Osteoblast (primary cell): ENCODE measurements around the gene WNK1. TPM values are rescaled to one million over a fixed set of nuclear protein-coding genes. Genes with fewer than 3 reads are reported as not detected.

Experiments
- DNase-seq: peaks from one replicate; pipeline ENCODE4 v3.0.0; 2011; ENCODE audit warnings: low spot score, mixed read lengths; ENCODE audit not compliant: insufficient read length; ENCODE audit errors: missing footprints
- H2AFZ ChIP-seq: 2 replicates; pipeline ENCODE4 v1.6.0; 2011; ENCODE audit warnings: mild to moderate bottlenecking, low read length
- H3K27ac ChIP-seq: 2 replicates; pipeline ENCODE4 v1.5.1; 2011; ENCODE audit warnings: mild to moderate bottlenecking, low read depth, low read length, moderate library complexity
- H3K27me3 ChIP-seq: 2 replicates; pipeline ENCODE4 v1.6.0; 2012; ENCODE audit warnings: mild to moderate bottlenecking, control low read depth, inconsistent platforms, low read length, moderate library complexity; ENCODE audit not compliant: insufficient read depth
- H3K36me3 ChIP-seq: 2 replicates; pipeline ENCODE4 v1.5.1; 2011; ENCODE audit warnings: mild to moderate bottlenecking, low read length, control low read depth, moderate library complexity; ENCODE audit not compliant: insufficient read depth
- H3K4me1 ChIP-seq: 2 replicates; pipeline ENCODE4 v1.5.1; 2011; ENCODE audit warnings: mild to moderate bottlenecking, low read length, control low read depth, moderate library complexity; ENCODE audit not compliant: insufficient read depth
- H3K4me2 ChIP-seq: 2 replicates; pipeline ENCODE4 v1.6.0; 2011; ENCODE audit warnings: mild to moderate bottlenecking, low read length; ENCODE audit not compliant: insufficient read depth
- H3K4me3 ChIP-seq: fragments of 200-600 bp; sonication (generic); 3 replicates; pipeline ENCODE4 v1.5.1; 2012; ENCODE audit warnings: mild to moderate bottlenecking, low read length, inconsistent platforms; ENCODE audit not compliant: insufficient read depth
- H3K79me2 ChIP-seq: 2 replicates; pipeline ENCODE4 v1.6.0; 2012; ENCODE audit warnings: mild to moderate bottlenecking, low read length, control low read depth, inconsistent platforms; ENCODE audit not compliant: insufficient read depth
- H3K9me3 ChIP-seq: 2 replicates; pipeline ENCODE4 v1.5.1; 2011; ENCODE audit warnings: low read depth, low read length, control low read depth
- H4K20me1 ChIP-seq: 2 replicates; pipeline ENCODE4 v1.6.0; 2012; ENCODE audit warnings: mild to moderate bottlenecking, low read length, control low read depth; ENCODE audit not compliant: insufficient read depth
- CTCF ChIP-seq: IDR thresholded peaks from 2 replicates; pipeline ENCODE4 v1.5.1; 2011; ENCODE audit warnings: mild to moderate bottlenecking, low read depth, low read length, moderate library complexity; ENCODE audit errors: extremely low read depth
- total RNA-seq: library from RNA; depleted of rRNA; stranded (reverse); fragments of >200 nt; gene quantifications from 2 replicates; pipeline ENCODE4 v1.2.3, GENCODE V29; 2012

Gene WNK1
- total RNA-seq, 1 donor, result 110 TPM

- H3K9me3 ChIP-seq, result no peaks in the 10 kb centered on the region
- H2AFZ ChIP-seq, result no peak overlapping the region
- no peak for TF ChIP-seq CTCF
- H3K4me2 ChIP-seq, result no peak overlapping the region
- H3K36me3 ChIP-seq, result peaks cover 85% of the 10 kb centered on the region
- no peak for DNase-seq
- H3K4me1 ChIP-seq, result peaks cover 13% of the 10 kb centered on the region
- peaks cover 2% of the 10 kb centered on the region for H4K20me1 ChIP-seq
- no peak overlapping the region for H3K4me3 ChIP-seq
- H3K27me3 ChIP-seq, result no peaks in the 10 kb centered on the region
- H3K27ac ChIP-seq, result no peak overlapping the region
- H3K79me2 ChIP-seq, result peaks cover 5% of the 10 kb centered on the region
Measured at GRCh38 chr12:911191-911826, 158.9 kb downstream of the WNK1 start.

- H3K27ac ChIP-seq, result no peak overlapping the region
- no peaks in the 10 kb centered on the region for H3K27me3 ChIP-seq
- no peak for TF ChIP-seq CTCF
- peaks cover 2% of the 10 kb centered on the region for H3K79me2 ChIP-seq
- peaks cover 13% of the 10 kb centered on the region for H3K4me1 ChIP-seq
- H3K4me2 ChIP-seq, result no peak overlapping the region
- H3K4me3 ChIP-seq, result no peak overlapping the region
- no peaks in the 10 kb centered on the region for H3K9me3 ChIP-seq
- no peak for DNase-seq
- peaks cover 87% of the 10 kb centered on the region for H3K36me3 ChIP-seq
- peaks cover 2% of the 10 kb centered on the region for H4K20me1 ChIP-seq
- no peak overlapping the region for H2AFZ ChIP-seq
Measured at GRCh38 chr12:912466-913235, 160.3 kb downstream of the WNK1 start.

- Histone ChIP-seq H3K9me3 (no peaks in the 10 kb centered on the region), H3K36me3 (peaks cover 74% of the 10 kb centered on the region), H3K27ac (peak overlapping the region; percentile 78), H3K4me1 (peaks cover 13% of the 10 kb centered on the region), H3K4me3 (no peak overlapping the region), H3K79me2 (peaks cover 4% of the 10 kb centered on the region), H4K20me1 (peaks cover 2% of the 10 kb centered on the region), H2AFZ (no peak overlapping the region), H3K27me3 (no peaks in the 10 kb centered on the region), H3K4me2 (no peak overlapping the region)
- no peak for TF ChIP-seq CTCF
- peak; percentile 81 for DNase-seq
Measured at GRCh38 chr12:913919-914698, 161.7 kb downstream of the WNK1 start.
